ENCODE measurements around the gene MAU2. TPM values are rescaled to one million over a fixed set of nuclear protein-coding genes. Genes with fewer than 3 reads are reported as not detected.

The MAU2 gene
- polyA plus RNA-seq, 2 donors, result 19.6 to 35.6 TPM

DNA sequence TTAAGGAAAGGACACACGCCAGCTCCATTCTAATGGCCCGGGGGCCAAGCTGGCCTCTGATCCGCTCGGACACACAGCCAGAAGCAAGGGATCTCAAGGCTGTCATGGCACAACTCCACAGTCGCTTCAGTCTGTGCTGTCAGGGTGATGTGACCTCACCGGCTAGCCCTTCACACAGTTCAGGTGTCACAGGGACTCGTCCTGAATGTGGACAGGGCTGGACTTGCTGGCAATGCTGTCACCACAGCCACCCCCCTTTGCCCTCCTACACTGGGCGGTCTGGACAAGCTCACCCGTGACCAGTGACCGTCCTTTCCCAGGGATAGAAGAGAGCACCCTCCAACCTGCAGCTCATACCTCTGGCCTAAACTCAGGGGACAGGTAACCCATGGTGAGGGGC lies 15.6 kb upstream of the MAU2 start:
- Histone ChIP-seq H3K9me3 (ENCODE audit: control insufficient read depth in 2 of 2, insufficient read depth in 1 of 2, low read depth in 1 of 2, low read length in 1 of 2) (no peaks in the 10 kb centered on the region), H3K36me3 (ENCODE audit: control insufficient read depth in 2 of 2, insufficient read depth in 2 of 2, low read length in 1 of 2) (peaks cover 13 to 58% of the 10 kb centered on the region in 2 donors)
- 93 to 95% methylated on average over 10 of the region's 10 CpGs for WGBS, 2 donors

DNA sequence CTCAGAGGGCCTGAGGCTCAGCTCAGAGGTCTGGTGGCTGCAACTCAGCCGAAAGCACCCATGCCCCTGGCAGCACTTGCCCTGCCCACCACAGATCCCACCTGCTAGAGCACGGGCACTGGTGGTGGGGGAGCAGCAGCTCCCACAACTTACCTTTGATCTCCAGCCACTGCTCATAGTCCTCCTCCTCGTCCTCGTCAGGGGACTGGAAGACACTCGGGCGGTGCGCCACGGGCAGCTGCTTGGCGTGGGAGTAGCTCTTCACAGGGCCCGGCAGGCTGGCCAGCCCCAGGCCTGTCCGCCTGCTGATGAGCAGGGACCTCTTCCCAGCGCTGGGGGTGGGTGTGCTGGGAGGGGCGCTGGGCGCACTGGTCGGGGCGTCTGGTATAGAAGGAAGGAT lies 14.9 kb upstream of the MAU2 start:
- Histone ChIP-seq H3K4me3 (ENCODE audit: low read depth in 1 of 2, low read length in 2 of 2) (no peak overlapping the region), H3K9me3 (ENCODE audit: control insufficient read depth in 2 of 2, insufficient read depth in 1 of 2, low read depth in 1 of 2, low read length in 1 of 2) (no peaks in the 10 kb centered on the region), H3K4me1 (ENCODE audit: control insufficient read depth in 2 of 2, insufficient read depth in 2 of 2, low read length in 1 of 2) (no peaks in the 10 kb centered on the region), H3K27me3 (ENCODE audit: control insufficient read depth in 1 of 2, insufficient read depth in 2 of 2, low read length in 2 of 2) (no peaks in the 10 kb centered on the region), H3K27ac (ENCODE audit: low read depth in 2 of 2, low read length in 1 of 2) (no peak overlapping the region), H3K36me3 (ENCODE audit: control insufficient read depth in 2 of 2, insufficient read depth in 2 of 2, low read length in 1 of 2) (peaks cover 13 to 55% of the 10 kb centered on the region in 2 donors)
- WGBS, 2 donors, result 94 to 95% methylated on average over 16 of the region's 16 CpGs

More for the DNA sequence above, 15.6 kb upstream of the MAU2 start:
- H3K27ac ChIP-seq (ENCODE audit: low read depth in 2 of 2, low read length in 1 of 2), result no peak overlapping the region
- H3K4me1 ChIP-seq (ENCODE audit: control insufficient read depth in 2 of 2, insufficient read depth in 2 of 2, low read length in 1 of 2), result no peaks in the 10 kb centered on the region
- no peak overlapping the region for H3K4me3 ChIP-seq (ENCODE audit: low read depth in 1 of 2, low read length in 2 of 2)
- H3K27me3 ChIP-seq (ENCODE audit: control insufficient read depth in 1 of 2, insufficient read depth in 2 of 2, low read length in 2 of 2), result no peaks in the 10 kb centered on the region

DNA sequence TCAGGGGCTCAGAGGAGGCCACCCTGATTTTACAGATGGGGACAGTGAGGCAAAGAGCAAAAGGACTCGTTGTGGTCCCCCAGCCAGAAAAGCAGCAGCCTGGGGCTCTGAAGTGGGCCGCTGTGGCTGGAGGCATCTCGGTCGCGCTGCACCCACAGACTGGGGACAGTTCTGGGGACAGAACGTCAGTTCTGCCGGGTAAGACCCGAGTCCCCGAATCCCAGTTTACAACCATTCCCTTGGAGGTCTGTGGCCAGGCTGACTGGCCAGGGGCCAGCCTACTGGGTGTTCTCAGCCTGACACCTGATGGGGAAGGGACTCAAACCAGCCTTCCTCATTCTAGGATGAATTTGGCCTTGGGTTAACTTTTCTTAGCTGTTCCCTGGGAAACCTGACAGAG lies 14.4 kb upstream of the MAU2 start:
- H3K9me3 ChIP-seq (ENCODE audit: control insufficient read depth in 2 of 2, insufficient read depth in 1 of 2, low read depth in 1 of 2, low read length in 1 of 2), result no peaks in the 10 kb centered on the region
- H3K4me3 ChIP-seq (ENCODE audit: low read depth in 1 of 2, low read length in 2 of 2), result no peak overlapping the region
- H3K27ac ChIP-seq (ENCODE audit: low read depth in 2 of 2, low read length in 1 of 2), result no peak overlapping the region
- 92 to 95% methylated on average over 9 of the region's 9 CpGs for WGBS, 2 donors
- H3K4me1 ChIP-seq (ENCODE audit: control insufficient read depth in 2 of 2, insufficient read depth in 2 of 2, low read length in 1 of 2), result no peaks in the 10 kb centered on the region
- H3K36me3 ChIP-seq (ENCODE audit: control insufficient read depth in 2 of 2, insufficient read depth in 2 of 2, low read length in 1 of 2), result peaks cover 13 to 50% of the 10 kb centered on the region in 2 donors
- H3K27me3 ChIP-seq (ENCODE audit: control insufficient read depth in 1 of 2, insufficient read depth in 2 of 2, low read length in 2 of 2), result no peaks in the 10 kb centered on the region

- Histone ChIP-seq H3K27me3 (ENCODE audit: control insufficient read depth in 1 of 2, insufficient read depth in 2 of 2, low read length in 2 of 2) (no peaks in the 10 kb centered on the region), H3K4me1 (ENCODE audit: control insufficient read depth in 2 of 2, insufficient read depth in 2 of 2, low read length in 1 of 2) (no peaks in the 10 kb centered on the region), H3K9me3 (ENCODE audit: control insufficient read depth in 2 of 2, insufficient read depth in 1 of 2, low read depth in 1 of 2, low read length in 1 of 2) (no peaks in the 10 kb centered on the region), H3K36me3 (ENCODE audit: control insufficient read depth in 2 of 2, insufficient read depth in 2 of 2, low read length in 1 of 2) (peaks cover 3 to 31% of the 10 kb centered on the region in 2 donors), H3K4me3 (ENCODE audit: low read depth in 1 of 2, low read length in 2 of 2) (no peak overlapping the region), H3K27ac (ENCODE audit: low read depth in 2 of 2, low read length in 1 of 2) (no peak overlapping the region)
- 94 to 99% methylated on average over 10 of the region's 10 CpGs for WGBS, 2 donors
These were observed 12.3 kb upstream of the MAU2 start for GRCh38 chr19:19308373-19308772.

DNA sequence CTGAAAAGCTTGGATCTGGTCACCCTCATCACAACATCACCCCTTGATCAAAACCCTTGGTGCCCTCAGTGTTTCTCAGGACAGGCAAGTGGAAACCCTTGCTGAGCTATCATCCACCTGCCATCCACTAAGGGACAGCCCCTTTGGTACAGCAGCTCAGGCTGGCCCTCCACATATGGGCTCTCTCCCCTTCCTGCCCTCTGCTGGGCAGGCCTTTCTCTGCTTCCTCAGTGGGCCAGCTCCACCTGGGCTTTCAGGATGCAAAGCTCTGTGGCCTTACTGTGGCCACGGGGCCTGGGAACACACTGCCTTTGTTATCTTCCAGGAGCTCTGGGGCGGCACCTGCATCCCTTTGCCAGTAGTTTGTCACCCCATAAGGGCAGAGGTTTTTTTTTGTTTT lies 5.2 kb upstream of the MAU2 start:
- Histone ChIP-seq H3K36me3 (ENCODE audit: control insufficient read depth in 2 of 2, insufficient read depth in 2 of 2, low read length in 1 of 2) (peaks cover 4 to 14% of the 10 kb centered on the region in 2 donors), H3K9me3 (ENCODE audit: control insufficient read depth in 2 of 2, insufficient read depth in 1 of 2, low read depth in 1 of 2, low read length in 1 of 2) (no peaks in the 10 kb centered on the region), H3K4me3 (ENCODE audit: low read depth in 1 of 2, low read length in 2 of 2) (no peak overlapping the region), H3K4me1 (ENCODE audit: control insufficient read depth in 2 of 2, insufficient read depth in 2 of 2, low read length in 1 of 2) (peaks cover 2 to 5% of the 10 kb centered on the region in 2 donors), H3K27me3 (ENCODE audit: control insufficient read depth in 1 of 2, insufficient read depth in 2 of 2, low read length in 2 of 2) (no peaks in the 10 kb centered on the region), H3K27ac (ENCODE audit: low read depth in 2 of 2, low read length in 1 of 2) (no peak overlapping the region)
- 87 to 97% methylated on average over 2 of the region's 2 CpGs for WGBS, 2 donors

DNA sequence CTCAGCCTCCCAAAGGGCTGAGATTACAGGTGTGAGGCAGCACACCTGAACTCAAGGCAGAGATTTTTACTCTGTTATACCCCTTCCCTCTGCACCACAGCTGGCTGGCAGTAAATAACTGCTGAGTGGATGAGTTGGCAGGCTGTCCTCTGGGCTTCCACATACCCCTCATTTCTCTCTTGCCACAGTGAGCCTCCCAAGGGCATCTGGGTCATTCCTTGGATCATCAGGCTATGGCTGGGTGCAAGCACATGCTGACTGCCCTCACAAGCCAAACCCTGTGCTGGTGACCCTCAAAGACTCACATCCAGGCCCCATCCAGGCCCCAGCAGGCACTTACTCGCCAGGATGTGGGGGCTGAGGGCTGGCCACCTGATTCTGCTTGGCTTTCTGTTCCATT lies 4.5 kb upstream of the MAU2 start:
- no peaks in the 10 kb centered on the region for H3K27me3 ChIP-seq (ENCODE audit: control insufficient read depth in 1 of 2, insufficient read depth in 2 of 2, low read length in 2 of 2)
- no peaks in the 10 kb centered on the region for H3K9me3 ChIP-seq (ENCODE audit: control insufficient read depth in 2 of 2, insufficient read depth in 1 of 2, low read depth in 1 of 2, low read length in 1 of 2)
- H3K4me3 ChIP-seq (ENCODE audit: low read depth in 1 of 2, low read length in 2 of 2), result no peak overlapping the region
- WGBS, 2 donors, result 92 to 96% methylated on average over 1 of the region's 1 CpG
- H3K4me1 ChIP-seq (ENCODE audit: control insufficient read depth in 2 of 2, insufficient read depth in 2 of 2, low read length in 1 of 2), result peaks cover 2 to 5% of the 10 kb centered on the region in 2 donors
- peaks cover 4 to 14% of the 10 kb centered on the region in 2 donors for H3K36me3 ChIP-seq (ENCODE audit: control insufficient read depth in 2 of 2, insufficient read depth in 2 of 2, low read length in 1 of 2)
- no peak overlapping the region for H3K27ac ChIP-seq (ENCODE audit: low read depth in 2 of 2, low read length in 1 of 2)

DNA sequence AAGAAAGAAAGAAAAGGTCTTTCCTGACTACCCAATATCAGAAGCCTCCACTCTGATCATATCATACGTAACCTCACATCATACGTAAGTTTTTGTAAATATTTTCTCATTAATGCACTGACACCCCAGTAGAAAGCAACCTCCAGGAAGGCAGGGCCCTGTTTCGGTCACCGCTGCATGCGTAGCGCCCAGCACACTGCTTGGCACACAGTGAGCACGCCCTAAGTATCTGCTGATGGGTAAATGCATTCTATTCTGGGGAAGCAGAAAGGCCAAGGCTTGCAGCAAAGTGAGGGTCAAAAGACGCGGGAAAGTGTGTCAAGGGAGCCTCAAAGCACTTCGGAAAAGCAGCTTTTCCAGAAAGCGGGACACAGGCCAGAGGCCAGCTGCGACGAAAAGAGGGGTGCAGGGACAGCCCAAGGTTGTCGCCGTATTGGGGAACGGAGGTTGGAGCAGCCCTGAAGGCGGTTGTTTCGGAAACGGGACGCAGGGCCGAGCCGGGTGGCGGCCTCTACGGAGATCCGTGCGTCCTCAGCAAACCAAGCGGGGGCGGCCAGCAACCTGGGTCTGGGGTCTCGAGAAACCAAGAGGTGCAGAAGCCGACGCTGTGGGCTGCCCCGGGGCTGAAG lies 783 bp upstream of the MAU2 start:
- Histone ChIP-seq H3K9me3 (ENCODE audit: control insufficient read depth in 2 of 2, insufficient read depth in 1 of 2, low read depth in 1 of 2, low read length in 1 of 2) (no peaks in the 10 kb centered on the region), H3K4me1 (ENCODE audit: control insufficient read depth in 2 of 2, insufficient read depth in 2 of 2, low read length in 1 of 2) (peaks cover 4 to 5% of the 10 kb centered on the region in 2 donors), H3K27me3 (ENCODE audit: control insufficient read depth in 1 of 2, insufficient read depth in 2 of 2, low read length in 2 of 2) (no peaks in the 10 kb centered on the region), H3K27ac (ENCODE audit: low read depth in 2 of 2, low read length in 1 of 2) (peak overlapping the region; percentile 82 to 88), H3K36me3 (ENCODE audit: control insufficient read depth in 2 of 2, insufficient read depth in 2 of 2, low read length in 1 of 2) (peaks cover 4 to 21% of the 10 kb centered on the region in 2 donors), H3K4me3 (ENCODE audit: low read depth in 1 of 2, low read length in 2 of 2) (peak overlapping the region; percentile 98 to 99)
- 5% methylated on average over 32 of the region's 32 CpGs for WGBS, 2 donors

DNA sequence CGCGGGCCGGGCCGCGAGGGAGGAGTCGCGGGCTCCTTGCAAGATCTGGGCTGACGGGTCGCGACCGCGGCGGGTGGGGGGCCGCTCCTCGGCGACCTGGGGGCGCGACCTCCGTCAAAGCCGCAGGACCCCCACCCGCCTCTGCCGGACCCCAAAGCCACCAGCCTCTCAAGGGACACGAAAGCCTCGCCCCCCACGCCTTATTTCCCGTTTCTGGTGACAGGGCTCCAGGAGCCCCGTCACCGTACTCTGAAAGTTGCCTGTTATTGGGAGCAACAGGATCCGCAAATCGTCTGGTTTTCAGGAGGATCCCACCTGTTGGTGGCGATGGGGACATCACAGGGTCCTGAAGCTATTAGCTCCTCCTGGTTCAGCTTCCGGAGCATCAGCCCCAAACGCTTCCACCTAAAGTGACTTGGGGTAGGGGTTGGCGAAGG lies 530 bp downstream of the MAU2 start:
- peaks cover under 1 to 12% of the 10 kb centered on the region in 2 donors for H3K36me3 ChIP-seq (ENCODE audit: control insufficient read depth in 2 of 2, insufficient read depth in 2 of 2, low read length in 1 of 2)
- no peaks in the 10 kb centered on the region for H3K27me3 ChIP-seq (ENCODE audit: control insufficient read depth in 1 of 2, insufficient read depth in 2 of 2, low read length in 2 of 2)
- peak overlapping the region; percentile 98 to 99 for H3K4me3 ChIP-seq (ENCODE audit: low read depth in 1 of 2, low read length in 2 of 2)
- no peaks in the 10 kb centered on the region for H3K9me3 ChIP-seq (ENCODE audit: control insufficient read depth in 2 of 2, insufficient read depth in 1 of 2, low read depth in 1 of 2, low read length in 1 of 2)
- peaks cover 4 to 5% of the 10 kb centered on the region in 2 donors for H3K4me1 ChIP-seq (ENCODE audit: control insufficient read depth in 2 of 2, insufficient read depth in 2 of 2, low read length in 1 of 2)
- H3K27ac ChIP-seq (ENCODE audit: low read depth in 2 of 2, low read length in 1 of 2), result peak overlapping the region; percentile 82 to 88
- 1 to 2% methylated on average over 33 to 34 of the region's 34 CpGs for WGBS, 2 donors

GRCh38 chr19:19324059-19324770 lies 3.6 kb downstream of the MAU2 start:
- peaks cover 3 to 14% of the 10 kb centered on the region in 2 donors for H3K36me3 ChIP-seq (ENCODE audit: control insufficient read depth in 2 of 2, insufficient read depth in 2 of 2, low read length in 1 of 2)
- no peak overlapping the region for H3K4me3 ChIP-seq (ENCODE audit: low read depth in 1 of 2, low read length in 2 of 2)
- no peaks in the 10 kb centered on the region for H3K27me3 ChIP-seq (ENCODE audit: control insufficient read depth in 1 of 2, insufficient read depth in 2 of 2, low read length in 2 of 2)
- H3K4me1 ChIP-seq (ENCODE audit: control insufficient read depth in 2 of 2, insufficient read depth in 2 of 2, low read length in 1 of 2), result peaks cover 3 to 4% of the 10 kb centered on the region in 2 donors
- peak overlapping the region; percentile 28 to 67 for H3K27ac ChIP-seq (ENCODE audit: low read depth in 2 of 2, low read length in 1 of 2)
- 84% methylated on average over 7 of the region's 7 CpGs for WGBS, 2 donors
- no peaks in the 10 kb centered on the region for H3K9me3 ChIP-seq (ENCODE audit: control insufficient read depth in 2 of 2, insufficient read depth in 1 of 2, low read depth in 1 of 2, low read length in 1 of 2)
